ENCODE measurements around the gene SPDEF.

The SPDEF gene

GRCh38 chr6:34556031-34556471, at the start of gene SPDEF:
SPDEF (minus strand) TSS chr6:34556329; CDS start chr6:34544455, 11,874 bp downstream.
- DNase-seq, result no peak

DNA sequence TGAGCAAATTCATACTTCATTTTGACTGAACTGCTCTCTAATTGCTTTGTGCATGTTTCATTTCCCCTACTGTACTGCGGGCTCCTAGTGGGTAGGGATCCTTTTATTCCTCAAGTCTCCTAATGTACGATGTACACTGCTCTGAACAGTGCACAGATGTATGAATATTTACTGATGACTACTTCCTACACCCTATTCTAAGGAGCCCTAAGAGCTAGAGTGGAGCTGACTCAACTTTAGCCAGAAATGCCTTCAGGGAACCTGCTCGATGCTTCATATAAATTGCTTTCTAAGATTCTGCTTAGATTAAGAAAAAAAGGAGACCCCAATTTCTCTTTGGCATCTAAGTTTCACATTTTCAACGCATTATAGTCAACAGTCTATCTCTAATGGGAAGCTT, 47.6 kb upstream of the SPDEF start:
- DNase-seq, result no peak

DNA sequence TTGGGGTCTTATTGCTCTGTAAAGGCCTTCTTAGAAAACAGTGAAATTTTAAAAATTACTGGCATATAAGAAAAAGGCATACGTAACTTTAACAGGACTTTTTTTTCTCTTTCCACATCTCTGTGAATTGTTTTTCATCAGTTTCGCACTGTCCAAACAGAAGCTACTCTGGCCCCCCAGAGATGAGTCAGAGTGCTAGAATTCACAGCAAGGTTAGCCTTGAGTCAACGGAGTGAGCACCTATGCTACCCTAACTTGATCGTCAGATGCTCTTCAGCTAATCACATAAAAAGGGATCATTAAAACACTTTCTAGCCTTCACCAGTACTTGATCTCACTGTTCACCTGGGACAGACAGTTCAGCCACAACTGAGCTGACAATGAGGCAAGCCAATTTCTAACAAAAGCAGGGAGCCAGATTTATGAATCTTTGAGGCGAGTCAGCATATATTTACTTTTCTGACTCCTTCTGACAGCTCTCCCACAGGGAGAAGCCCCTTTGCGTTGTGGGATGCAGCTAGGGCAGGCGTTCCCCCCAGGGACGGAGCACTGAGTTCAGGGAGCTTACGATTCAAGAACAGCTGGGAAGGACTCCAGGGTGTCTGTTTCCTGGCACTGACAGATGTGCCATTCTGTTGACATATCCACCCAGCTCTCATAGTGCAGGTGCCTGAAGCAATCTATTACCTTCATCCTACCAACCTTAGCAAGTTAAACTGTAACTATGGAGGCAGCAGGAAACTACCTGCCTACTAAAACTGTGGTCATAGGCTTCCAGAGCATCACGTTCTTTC, 46.4 kb upstream of the SPDEF start:
- DNase-seq, result no peak

- no peak for DNase-seq
These were observed 45.6 kb upstream of the SPDEF start for GRCh38 chr6:34601706-34602105.

DNA sequence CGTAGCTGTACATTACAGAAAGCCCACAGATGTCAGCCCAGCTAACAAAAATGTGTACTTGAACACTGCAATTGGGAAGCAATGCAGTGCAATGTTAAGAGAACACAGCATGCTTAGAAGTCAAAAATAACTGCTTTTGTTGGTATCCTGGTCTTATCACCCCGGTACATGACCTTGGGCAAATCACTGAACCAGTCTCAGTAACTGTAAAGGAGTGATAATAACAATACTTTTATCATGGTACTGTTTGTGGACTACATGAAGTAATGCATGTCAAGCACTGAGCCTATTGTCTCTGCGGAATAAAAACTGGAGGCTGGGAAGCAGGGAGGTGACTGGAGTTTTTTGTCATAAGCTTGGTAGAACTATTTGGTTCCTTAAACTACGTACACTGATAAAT, 44.7 kb upstream of the SPDEF start:
- no peak for DNase-seq

DNA sequence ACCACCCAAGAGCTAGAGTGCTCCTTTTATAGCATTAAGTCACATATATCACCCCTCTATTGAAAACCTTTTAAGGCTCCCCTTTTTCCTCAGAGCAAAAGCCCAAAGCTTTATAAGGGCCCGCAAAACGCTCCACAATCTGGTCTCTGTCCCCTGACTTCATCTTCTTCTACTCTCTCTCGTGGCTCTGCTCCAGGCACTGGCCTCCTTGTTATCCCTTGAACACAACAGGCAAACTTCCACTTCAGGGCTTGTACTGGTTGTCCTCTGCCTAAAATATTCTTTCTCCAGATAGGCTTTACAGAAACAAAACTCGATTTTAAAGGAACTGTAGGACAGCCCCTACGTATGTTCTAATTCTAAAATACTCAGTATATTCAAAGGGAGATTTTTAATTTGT, 44.0 kb upstream of the SPDEF start:
- no peak for DNase-seq

- DNase-seq, result no peak
These were observed 42.6 kb upstream of the SPDEF start for GRCh38 chr6:34598712-34599111.

GRCh38 chr6:34597605-34598353, 41.6 kb upstream of the SPDEF start:
- DNase-seq, result no peak

- no peak for DNase-seq
These were observed 40.7 kb upstream of the SPDEF start for GRCh38 chr6:34596798-34597197.

- DNase-seq, result no peak
These were observed 39.4 kb upstream of the SPDEF start for GRCh38 chr6:34595332-34596184.

DNA sequence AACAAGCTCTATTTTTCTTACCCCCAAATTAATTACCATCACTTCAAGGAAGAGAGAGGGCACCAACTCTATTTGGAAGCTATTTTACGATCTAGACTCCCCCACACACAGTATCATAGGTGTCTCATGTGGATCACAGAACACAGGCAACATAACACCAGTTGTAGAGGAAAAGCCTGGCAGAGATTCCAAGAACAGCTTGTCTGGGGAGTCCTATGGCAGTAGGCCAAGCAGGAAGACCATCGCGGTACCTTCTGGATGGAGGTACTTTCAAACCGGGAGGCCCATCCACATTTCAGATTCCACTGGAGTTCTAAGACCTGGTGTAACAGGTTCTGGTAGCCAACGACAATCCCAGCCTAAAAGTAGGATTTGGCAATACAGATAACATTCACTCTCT, 37.6 kb upstream of the SPDEF start:
- no peak for DNase-seq

GRCh38 chr6:34592208-34592952, 36.3 kb upstream of the SPDEF start:
- DNase-seq, result no peak

GRCh38 chr6:34589691-34590090, 33.6 kb upstream of the SPDEF start:
- DNase-seq, result no peak

GRCh38 chr6:34589140-34589539, 33.0 kb upstream of the SPDEF start:
- DNase-seq, result no peak

- DNase-seq, result no peak
These were observed 31.7 kb upstream of the SPDEF start for GRCh38 chr6:34587851-34588250.

- DNase-seq, result no peak
These were observed 31.2 kb upstream of the SPDEF start for GRCh38 chr6:34587325-34587724.

DNA sequence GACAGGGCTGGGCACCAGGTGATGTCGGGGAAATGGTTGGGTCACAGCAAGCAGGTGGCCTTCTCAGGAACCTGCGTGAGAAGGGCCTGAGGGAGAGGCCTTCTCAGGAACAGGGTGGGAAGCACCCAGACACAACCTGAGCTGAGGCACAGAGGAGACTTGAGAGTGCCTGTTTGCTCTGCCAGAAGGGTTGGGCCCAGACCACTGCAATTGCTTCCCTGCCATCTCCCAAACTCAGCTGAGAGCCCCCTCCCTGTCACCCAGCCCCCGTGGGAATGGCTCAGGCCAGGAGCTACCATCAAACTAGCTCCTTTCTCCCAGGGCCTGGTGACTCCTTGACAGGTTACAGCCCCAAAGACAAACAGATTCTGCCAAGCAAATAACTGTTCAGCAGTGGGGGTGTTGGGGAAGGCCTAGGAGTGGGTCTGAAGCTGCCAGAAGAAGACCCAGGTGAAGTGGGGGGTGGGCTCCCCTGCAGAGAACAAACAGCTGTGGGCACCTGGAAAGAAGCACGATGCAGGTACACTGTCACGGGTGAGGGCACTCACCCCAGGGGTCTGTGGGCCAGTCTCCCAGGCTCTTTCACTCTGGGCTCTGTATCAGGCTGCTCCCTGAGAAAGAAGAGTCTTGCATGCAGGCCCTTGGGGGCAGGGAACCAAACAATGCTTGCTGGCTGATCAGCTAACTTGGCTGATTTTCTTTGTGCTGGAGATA, 30.4 kb upstream of the SPDEF start:
- DNase-seq, result no peak

DNA sequence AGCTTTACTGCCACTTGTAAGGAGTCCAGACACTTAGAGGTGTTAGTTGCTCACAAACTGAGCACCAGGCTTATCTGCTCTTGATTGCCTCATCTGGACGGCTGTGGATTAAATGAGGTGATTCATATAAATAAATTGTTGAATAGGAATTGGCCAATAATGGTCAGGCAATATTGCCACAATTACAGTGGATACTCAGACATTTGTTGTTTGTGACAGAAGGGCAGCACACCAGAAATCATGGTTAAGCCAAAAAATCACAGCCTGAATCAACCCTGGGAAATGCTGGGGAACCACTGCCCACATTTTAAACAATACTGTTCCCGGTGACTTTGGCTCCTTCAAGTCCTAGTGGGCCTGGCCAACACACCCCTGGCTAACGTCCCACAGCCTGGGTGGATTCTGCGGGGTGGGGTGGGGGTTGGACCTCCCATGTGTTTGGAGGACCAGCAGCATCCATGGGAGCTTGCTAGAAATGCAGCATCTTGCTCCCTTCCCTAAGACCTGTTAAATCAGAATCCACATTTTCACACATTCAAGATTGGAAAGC, 29.5 kb upstream of the SPDEF start:
- no peak for DNase-seq

- no peak for DNase-seq
These were observed 29.0 kb upstream of the SPDEF start for GRCh38 chr6:34585108-34585507.

- no peak for DNase-seq
These were observed 28.6 kb upstream of the SPDEF start for GRCh38 chr6:34584694-34585093.

DNA sequence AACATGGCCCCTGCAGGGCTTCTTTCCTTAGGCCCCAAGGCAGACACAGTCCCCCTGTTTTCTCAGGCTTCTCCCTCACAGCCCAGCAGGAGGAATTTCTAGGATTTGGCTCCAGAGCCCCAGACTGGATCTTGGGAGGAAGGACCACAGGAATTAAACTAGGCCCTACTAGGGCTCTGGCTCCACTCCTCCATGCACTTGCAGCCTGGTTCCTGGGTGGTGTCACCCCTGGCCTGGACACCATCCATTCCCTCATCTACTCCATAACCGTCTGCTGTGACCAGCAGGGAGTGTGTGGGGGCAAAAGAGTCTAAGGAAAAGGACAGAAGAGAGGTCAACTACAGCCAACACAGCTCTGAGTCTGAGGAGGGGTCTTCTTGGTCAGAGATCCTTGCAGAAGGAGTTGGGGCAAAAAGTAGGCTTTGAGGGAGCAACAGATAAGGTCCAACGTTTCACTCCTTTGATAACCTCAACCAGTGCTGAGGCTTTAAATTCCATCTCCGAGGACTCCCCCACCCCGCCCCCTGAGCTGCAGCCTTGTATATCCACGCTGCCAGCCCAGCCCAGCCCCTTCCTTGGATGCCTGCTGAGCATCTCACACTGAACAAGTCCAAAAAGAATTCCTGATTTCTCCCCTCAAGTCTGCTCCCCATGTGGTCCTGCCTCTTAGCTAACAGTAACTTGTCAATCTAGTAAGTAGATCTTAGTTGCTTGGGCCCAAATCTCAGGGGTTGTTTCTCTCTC, 27.9 kb upstream of the SPDEF start:
- no peak for DNase-seq
